DOHH2 (cell line): ENCODE data around the gene LRRC41.

Source experiments
- H3F3A ChIP-seq: fragments of 200-600 bp; sonication (generic), shearing (Covaris generic); 2 replicates; pipeline ENCODE4 v1.6.0; 2016; ENCODE audit warnings: antibody characterized with exemption, mild to moderate bottlenecking; ENCODE audit not compliant: control insufficient read depth, insufficient read depth
- H3K27ac ChIP-seq: fragments of 200-600 bp; sonication (generic); 2 replicates; pipeline ENCODE4 v1.5.1; 2014; ENCODE audit warnings: low read depth, mild to moderate bottlenecking, low read length, moderate library complexity
- H3K27me3 ChIP-seq: fragments of 200-600 bp; sonication (generic); 2 replicates; pipeline ENCODE4 v1.6.1; 2014; ENCODE audit warnings: mild to moderate bottlenecking, low read length, mixed read lengths; ENCODE audit not compliant: control insufficient read depth
- H3K36me3 ChIP-seq: fragments of 200-600 bp; sonication (generic); 2 replicates; pipeline ENCODE4 v1.6.1; 2014; ENCODE audit warnings: mild to moderate bottlenecking, low read length, moderate library complexity, mixed read lengths; ENCODE audit not compliant: control insufficient read depth
- H3K4me1 ChIP-seq: fragments of 200-600 bp; sonication (generic); 2 replicates; pipeline ENCODE4 v1.6.1; 2014; ENCODE audit warnings: mild to moderate bottlenecking, low read length, mixed read lengths; ENCODE audit not compliant: control insufficient read depth
- H3K4me2 ChIP-seq: fragments of 200-600 bp; sonication (generic); 2 replicates; pipeline ENCODE4 v1.6.0; 2014; ENCODE audit warnings: mild to moderate bottlenecking, low read length, moderate library complexity
- H3K4me3 ChIP-seq: fragments of 200-600 bp; sonication (generic); 2 replicates; pipeline ENCODE4 v1.5.1; 2014; ENCODE audit warnings: mild to moderate bottlenecking, low read length, mixed read lengths
- H3K79me2 ChIP-seq: fragments of 200-600 bp; sonication (generic); 2 replicates; pipeline ENCODE4 v1.6.1; 2014; ENCODE audit warnings: mild to moderate bottlenecking, low read length, mixed read lengths; ENCODE audit not compliant: control insufficient read depth
- H3K9me2 ChIP-seq: fragments of 200-600 bp; sonication (generic); replicated peaks from 2 replicates; pipeline ENCODE4 v1.6.1; 2014; ENCODE audit warnings: mild to moderate bottlenecking, low read length, mixed read lengths; ENCODE audit not compliant: control insufficient read depth
- H3K9me3 ChIP-seq: fragments of 200-600 bp; sonication (generic); 2 replicates; pipeline ENCODE4 v1.6.1; 2014; ENCODE audit warnings: antibody characterized with exemption, low read length, mixed read lengths; ENCODE audit not compliant: control insufficient read depth, insufficient read depth
- H4K20me1 ChIP-seq: fragments of 200-600 bp; sonication (generic); 2 replicates; pipeline ENCODE4 v1.6.0; 2014; ENCODE audit warnings: low read depth, mild to moderate bottlenecking, antibody characterized with exemption, low read length, moderate library complexity; ENCODE audit not compliant: control insufficient read depth, insufficient read depth
- CTCF ChIP-seq: fragments of 200-600 bp; sonication (generic); IDR thresholded peaks from one replicate; pipeline ENCODE4 v1.5.1; 2014; ENCODE audit warnings: antibody characterized with exemption, mild to moderate bottlenecking, low read depth, low read length; ENCODE audit not compliant: poor library complexity, severe bottlenecking
- EZH2phosphoT487 ChIP-seq: fragments of 200-600 bp; sonication (generic); IDR thresholded peaks from 2 replicates; pipeline ENCODE4 v1.6.1; 2017; ENCODE audit warnings: borderline replicate concordance, mild to moderate bottlenecking, antibody characterized with exemption, low read length, moderate library complexity, mixed read lengths

The LRRC41 gene

GRCh38 chr1:46315669-46316403 lies 12.4 kb upstream of the LRRC41 start:
- no peak for TF ChIP-seq EZH2phosphoT487
- TF ChIP-seq CTCF = no peak
- Histone ChIP-seq H3K4me3 (no peak overlapping the region), H3K79me2 (peaks cover 73% of the 10 kb centered on the region), H3K4me2 (no peak overlapping the region), H3K27me3 (no peaks in the 10 kb centered on the region), H4K20me1 (no peaks in the 10 kb centered on the region), H3K36me3 (peaks cover 63% of the 10 kb centered on the region), H3K9me2 (no peaks in the 10 kb centered on the region), H3K27ac (peak overlapping the region; percentile 28), H3K4me1 (peaks cover 25% of the 10 kb centered on the region), H3F3A (peaks cover 41% of the 10 kb centered on the region), H3K9me3 (no peaks in the 10 kb centered on the region)

DNA sequence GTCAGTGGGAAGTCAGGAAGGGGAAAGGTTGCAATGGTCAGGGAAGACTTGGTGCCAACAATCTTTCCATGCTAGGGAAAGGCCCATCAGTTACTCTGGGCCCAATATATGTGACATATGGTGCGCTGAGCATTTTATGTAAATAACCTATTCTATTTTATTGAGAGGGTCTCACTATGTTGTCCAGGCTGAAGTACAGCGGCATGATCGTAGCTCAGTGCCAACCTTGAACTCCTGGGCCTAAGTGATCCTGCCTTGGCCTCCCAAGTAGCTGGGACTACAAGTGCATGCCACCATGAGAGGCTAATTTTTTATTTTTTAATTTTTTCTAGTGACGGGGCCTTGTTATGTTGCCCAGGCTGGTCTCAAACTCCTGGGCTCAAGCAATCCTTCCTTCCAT lies 6.9 kb upstream of the LRRC41 start:
- H3K27me3 ChIP-seq = no peaks in the 10 kb centered on the region
- H3K4me3 ChIP-seq = no peak overlapping the region
- H3K9me3 ChIP-seq = no peaks in the 10 kb centered on the region
- H3K36me3 ChIP-seq = peaks cover 89% of the 10 kb centered on the region
- peaks cover 91% of the 10 kb centered on the region for H3K79me2 ChIP-seq
- H3K27ac ChIP-seq = no peak overlapping the region
- H4K20me1 ChIP-seq = peaks cover 37% of the 10 kb centered on the region; the same call in 1 of the 2 replicates
- TF ChIP-seq CTCF (no peak), EZH2phosphoT487 (no peak)
- no peaks in the 10 kb centered on the region for H3K9me2 ChIP-seq
- no peak overlapping the region for H3K4me2 ChIP-seq
- peaks cover 27% of the 10 kb centered on the region for H3F3A ChIP-seq
- peaks cover 32% of the 10 kb centered on the region for H3K4me1 ChIP-seq

DNA sequence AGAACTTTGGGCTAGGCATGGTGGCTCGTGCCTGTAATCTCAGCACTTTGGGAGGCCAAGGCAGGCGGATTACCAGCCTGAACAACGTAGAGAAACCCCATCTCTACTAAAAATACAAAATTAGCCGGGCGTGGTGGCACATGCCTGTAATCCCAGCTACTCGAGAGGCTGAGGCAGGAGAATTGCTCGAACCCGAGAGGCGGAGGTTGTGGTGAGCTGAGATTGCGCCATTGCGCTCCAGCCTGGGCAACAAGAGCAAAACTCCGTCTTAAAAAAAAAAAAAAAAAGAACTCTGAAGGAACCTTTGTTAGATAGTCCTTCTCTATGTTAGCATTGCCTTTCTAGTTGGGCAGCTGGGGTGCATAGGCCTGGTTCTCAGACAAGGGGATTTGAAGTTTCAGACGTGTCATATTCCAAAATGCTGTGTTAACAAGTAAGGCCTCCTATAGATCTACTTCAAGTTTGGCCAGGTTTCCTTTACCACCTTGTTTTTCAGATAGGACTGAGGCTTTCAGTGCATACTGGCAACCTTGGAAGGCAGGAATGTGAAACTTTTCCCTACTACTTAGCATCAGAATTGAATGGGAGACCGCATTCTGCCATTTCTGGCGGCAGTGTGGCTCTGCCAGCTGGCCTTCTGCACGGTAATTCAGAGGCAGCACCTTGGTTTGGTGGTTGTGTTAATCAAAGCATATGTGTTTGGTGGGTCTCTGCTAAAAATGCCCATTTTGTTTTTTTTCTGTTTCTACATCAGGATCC lies 6.2 kb upstream of the LRRC41 start:
- H3F3A ChIP-seq = peaks cover 26% of the 10 kb centered on the region
- peaks cover 28% of the 10 kb centered on the region for H3K4me1 ChIP-seq
- H3K27ac ChIP-seq = no peak overlapping the region
- peaks cover 37% of the 10 kb centered on the region; the same call in 1 of the 2 replicates for H4K20me1 ChIP-seq
- no peak for TF ChIP-seq CTCF
- TF ChIP-seq EZH2phosphoT487 = no peak
- H3K79me2 ChIP-seq = peaks cover 94% of the 10 kb centered on the region
- H3K4me2 ChIP-seq = no peak overlapping the region
- peaks cover 91% of the 10 kb centered on the region for H3K36me3 ChIP-seq
- no peaks in the 10 kb centered on the region for H3K27me3 ChIP-seq
- H3K9me3 ChIP-seq = no peaks in the 10 kb centered on the region
- H3K4me3 ChIP-seq = no peak overlapping the region
- H3K9me2 ChIP-seq = no peaks in the 10 kb centered on the region
